Astrocyte (in vitro differentiated cells and primary cell): Measurements from ENCODE around the gene AHCY.

ENCODE experiments used
- CTCF ChIP-seq: IDR thresholded peaks from 2 replicates; pipeline ENCODE4 v1.5.1; 2011; ENCODE audit warnings: low read depth, mild to moderate bottlenecking, inconsistent platforms, low read length, moderate library complexity; ENCODE audit not compliant: insufficient read depth
- EZH2 ChIP-seq: IDR thresholded peaks from 2 replicates; pipeline ENCODE4 v1.6.1; 2012; ENCODE audit warnings: mild to moderate bottlenecking, low read length, inconsistent platforms; ENCODE audit not compliant: insufficient read depth

- no peak for TF ChIP-seq CTCF
- no peak for TF ChIP-seq EZH2
These were observed 40.5 kb downstream of the AHCY start for GRCh38 chr20:34262488-34263288.
